ENCODE data around the gene NLRC4.
"Not testable (repeated sequence)": the region's sequence is repeated elsewhere in the genome, so short reads cannot be mapped to it uniquely, and the experiment has no call there.

NLRC4 gene, protein sequence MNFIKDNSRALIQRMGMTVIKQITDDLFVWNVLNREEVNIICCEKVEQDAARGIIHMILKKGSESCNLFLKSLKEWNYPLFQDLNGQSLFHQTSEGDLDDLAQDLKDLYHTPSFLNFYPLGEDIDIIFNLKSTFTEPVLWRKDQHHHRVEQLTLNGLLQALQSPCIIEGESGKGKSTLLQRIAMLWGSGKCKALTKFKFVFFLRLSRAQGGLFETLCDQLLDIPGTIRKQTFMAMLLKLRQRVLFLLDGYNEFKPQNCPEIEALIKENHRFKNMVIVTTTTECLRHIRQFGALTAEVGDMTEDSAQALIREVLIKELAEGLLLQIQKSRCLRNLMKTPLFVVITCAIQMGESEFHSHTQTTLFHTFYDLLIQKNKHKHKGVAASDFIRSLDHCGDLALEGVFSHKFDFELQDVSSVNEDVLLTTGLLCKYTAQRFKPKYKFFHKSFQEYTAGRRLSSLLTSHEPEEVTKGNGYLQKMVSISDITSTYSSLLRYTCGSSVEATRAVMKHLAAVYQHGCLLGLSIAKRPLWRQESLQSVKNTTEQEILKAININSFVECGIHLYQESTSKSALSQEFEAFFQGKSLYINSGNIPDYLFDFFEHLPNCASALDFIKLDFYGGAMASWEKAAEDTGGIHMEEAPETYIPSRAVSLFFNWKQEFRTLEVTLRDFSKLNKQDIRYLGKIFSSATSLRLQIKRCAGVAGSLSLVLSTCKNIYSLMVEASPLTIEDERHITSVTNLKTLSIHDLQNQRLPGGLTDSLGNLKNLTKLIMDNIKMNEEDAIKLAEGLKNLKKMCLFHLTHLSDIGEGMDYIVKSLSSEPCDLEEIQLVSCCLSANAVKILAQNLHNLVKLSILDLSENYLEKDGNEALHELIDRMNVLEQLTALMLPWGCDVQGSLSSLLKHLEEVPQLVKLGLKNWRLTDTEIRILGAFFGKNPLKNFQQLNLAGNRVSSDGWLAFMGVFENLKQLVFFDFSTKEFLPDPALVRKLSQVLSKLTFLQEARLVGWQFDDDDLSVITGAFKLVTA

DNA sequence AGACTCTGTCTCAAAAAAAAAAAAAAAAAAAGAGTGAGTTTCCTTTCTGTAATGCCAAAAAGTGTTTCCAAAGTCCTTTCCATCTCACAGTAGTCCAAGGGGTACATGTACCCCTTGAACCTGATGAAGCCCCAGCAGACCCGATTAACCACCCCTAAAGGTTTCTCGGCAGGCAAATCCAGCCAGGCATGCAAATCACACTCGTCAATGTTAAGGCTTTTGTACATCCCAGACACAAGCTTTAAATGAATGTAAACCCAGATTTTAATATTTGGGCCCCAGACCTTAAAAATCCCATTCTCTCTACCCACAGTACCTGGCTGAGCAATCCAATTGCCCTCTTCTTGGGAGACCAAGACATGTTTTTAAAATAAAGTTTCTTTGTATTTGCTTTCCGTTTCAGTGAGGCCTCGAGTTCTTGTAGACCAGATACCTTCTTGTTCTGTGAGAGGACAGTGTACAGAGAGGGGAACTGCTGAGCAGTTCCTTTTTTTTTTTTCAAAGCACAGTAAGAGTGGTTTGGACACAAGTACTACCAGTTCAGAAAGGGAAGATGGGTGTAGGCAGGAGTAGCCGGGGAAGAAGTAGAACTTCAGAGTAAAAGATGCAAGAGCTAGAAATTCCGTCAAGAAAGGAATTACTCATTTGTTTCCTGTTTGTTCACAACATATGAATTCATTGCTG, at the start of gene NLRC4:
NLRC4 (minus strand) TSS at position 465 of the 684 bp plus-strand sequence. CDS start 8,111 bp downstream, outside the sequence.
- no peak for DNase-seq

DNA sequence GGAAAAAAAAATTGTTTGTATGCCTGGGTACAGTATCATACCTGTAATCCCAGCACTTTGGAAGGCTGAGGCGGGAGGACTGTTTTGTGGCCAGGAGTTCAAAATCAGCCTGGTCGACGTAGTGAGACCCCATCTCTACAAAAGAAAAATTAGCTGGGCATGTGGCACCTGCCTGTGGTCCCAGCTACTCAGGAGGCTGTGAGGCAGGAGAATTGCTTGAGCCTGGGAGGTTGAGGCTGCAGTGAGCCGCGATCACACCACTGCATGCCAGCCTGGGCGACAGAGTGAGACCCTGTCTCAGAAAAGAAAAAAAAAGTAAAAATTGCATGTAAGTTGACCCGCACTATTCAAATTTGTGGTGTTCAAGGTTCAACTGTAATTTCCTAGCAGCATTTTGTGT, 45.9 kb upstream of the NLRC4 start:
- no peak for DNase-seq

DNA sequence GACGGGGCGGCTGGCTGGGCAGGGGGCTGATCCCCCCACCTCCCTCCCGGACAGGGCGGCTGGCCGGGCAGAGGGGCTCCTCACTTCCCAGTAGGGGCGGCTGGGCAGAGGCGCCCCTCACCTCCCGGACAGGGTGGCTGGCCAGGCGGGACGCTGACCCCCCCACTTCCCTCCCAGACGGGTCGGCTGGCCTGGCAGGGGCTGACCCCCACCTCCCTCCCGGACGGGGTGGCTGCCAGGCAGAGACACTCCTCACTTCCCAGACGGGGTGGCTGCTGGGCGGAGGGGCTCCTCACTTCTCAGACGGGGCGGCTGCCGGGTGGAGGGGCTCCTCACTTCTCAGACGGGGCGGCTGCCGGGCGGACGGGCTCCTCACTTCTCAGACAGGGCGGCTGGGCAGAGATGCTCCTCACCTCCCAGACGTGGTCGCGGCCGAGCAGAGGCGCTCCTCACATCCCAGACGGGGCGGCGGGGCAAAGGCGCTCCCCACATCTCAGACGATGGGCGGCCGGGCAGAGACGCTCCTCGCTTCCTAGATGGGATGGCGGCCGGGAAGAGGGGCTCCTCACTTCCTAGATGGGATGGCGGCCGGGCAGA, 29.4 kb upstream of the NLRC4 start:
- not testable (repeated sequence) for DNase-seq

DNA sequence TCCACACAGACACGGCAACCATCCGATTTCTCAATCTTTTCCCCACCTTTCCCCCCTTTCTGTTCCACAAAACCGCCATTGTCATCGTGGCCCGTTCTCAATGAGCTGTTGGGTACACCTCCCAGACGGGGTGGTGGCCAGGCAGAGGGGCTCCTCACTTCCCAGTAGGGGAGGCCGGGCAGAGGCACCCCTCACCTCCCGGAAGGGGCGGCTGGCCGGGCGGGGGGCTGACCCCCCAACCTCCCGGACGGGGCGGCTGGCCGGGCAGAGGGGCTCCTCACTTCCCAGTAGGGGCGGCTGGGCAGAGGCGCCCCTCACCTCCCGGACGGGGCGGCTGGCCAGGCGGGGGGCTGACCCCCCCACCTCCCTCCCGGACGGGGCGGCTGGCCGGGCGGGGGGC, 28.8 kb upstream of the NLRC4 start:
- not testable (repeated sequence) for DNase-seq

DNA sequence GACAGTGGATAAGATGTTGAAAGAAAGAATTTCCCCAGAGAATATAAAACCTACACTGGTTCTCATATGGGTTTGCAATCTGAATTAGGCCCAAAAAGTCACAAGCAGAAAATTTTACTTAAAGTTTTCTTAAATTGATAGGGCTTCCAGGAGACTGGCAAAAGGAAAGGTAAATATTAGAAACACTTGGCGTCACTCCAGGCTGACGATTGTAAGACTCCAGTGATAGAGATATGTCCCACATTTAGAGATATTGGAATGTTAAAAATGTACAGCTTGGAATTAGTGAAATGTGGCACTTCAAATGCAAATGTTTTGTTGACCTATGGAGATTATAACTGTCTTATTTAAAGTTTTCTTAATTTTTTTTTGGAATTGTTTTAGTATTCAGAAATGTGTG, 27.1 kb upstream of the NLRC4 start:
- DNase-seq = no peak

DNA sequence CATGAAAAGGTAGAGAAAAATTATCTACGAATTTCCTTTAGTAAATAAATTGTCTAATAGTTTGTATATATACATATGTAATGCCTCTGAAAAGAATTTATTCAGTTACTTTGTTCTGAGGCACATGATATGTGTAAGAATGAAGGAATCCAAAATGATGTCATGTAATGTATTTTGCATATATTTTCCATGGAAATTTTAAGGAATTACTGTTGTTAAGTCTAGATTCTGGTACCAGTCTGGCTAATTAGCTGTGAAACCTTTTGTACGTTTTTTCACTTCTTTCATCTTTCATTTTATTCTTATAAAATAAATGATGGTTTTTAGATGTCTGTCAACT, 25.3 kb upstream of the NLRC4 start:
- DNase-seq = no peak

DNA sequence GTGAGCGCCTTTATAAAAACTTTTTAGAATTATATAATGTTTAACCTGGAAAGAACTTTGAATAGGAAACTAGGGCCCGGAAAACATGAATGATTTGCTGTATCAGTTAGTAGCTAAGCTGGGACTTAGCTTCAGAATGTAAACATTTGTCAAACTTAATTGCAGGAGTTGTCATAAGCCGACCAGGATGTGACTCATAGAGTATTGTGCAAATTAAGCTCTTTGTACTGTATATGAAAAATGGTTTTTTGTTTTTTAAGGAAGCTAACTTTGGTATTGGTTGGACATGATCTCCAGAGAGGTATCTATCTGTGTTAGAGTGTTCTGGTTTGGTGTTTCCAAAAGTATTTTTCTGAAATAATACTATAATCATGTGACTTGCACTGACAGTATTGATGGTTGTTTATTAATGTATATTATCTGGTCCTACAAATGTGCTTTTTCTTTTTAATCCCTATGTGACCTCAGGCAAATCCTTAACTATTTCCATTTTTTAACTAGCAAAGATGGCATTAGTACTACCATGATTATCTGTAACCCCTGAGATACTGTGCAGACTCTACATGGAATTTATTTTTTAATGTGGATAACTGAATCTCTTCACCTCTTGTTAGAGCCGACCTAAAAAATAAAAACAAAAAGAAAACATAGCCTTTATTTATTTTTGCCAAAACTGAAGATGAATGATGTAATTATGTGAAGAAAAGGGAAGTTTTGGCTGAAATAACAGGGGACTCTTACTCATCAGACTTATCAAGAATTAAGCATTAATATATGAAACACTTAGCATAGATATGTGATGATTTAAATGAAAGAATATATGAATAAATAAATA, 24.7 kb upstream of the NLRC4 start:
- no peak for DNase-seq

DNA sequence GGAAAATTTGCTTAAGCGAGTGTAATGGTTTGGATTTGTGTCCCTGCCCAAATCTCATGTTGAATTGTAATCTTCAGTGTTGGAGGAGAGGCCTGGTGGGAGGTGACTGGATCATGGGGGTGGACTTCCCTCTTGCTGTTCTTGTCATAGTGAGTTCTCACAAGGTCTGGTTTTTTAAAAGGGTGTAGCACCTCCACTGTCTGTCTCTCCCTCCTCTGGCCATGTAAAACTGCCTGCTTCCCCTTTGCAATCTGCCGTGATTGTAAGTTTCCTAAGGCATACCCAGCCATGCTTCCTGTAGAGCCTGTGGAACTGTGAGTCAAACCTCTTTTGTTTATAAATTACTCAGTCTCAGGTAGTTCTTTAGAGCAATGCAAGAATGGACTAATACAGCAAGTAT, 19.6 kb upstream of the NLRC4 start:
- no peak for DNase-seq

DNA sequence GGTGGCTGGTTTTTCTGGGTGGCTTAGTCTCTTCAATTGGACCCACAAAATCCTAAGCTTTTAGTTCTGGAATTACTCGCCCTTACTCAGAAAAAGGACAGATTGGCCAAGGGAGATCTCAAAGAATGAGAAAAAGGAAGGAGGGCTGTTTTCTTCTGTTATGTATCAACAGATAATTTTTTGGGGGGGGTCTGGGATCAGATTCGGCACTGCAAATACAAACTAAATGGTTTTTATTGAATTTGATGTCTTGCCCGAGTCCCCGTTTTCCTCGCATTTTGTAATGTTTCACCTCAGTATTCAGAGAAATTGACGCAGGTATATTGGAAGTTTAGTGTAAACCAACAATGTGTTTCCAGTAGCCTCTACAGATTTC, 13.8 kb upstream of the NLRC4 start:
- no peak for DNase-seq

DNA sequence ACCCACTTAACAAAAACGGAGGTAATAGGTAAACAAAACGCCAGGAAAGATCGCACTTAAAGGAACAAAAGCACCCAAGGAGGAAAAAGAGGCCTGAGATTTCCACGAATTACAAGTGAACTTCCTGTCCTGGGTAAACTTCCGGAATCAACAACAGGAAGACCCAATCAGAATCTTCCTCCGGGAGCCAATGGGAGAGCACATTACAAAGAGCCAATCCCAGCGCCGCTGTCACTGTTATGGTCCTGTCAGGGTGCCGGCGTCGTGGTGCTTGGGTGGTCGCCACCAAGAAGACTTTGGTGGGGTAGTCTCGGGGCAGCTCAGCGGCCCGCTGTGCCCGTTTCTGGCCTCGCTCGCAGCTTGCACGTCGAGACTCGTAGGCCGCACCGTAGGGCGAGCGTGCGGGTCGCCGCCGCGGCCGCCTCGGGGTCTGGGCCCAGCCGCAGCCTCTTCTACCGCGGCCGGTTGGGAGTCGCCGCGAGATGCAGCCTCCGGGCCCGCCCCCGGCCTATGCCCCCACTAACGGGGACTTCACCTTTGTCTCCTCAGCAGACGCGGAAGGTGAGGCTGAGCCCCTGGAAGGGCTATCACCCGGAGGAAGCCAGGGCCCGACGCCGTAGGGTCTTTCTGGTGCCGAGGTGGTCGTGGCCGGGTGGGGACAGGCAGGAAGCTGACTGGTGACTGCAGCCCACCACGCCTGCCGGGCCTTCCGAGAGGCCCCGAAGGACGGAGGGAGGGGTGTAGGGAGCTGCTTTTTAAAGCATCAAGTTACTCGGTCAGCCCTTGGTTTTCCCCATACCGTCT, 13.2 kb upstream of the NLRC4 start, which contains the start of gene YIPF4:
YIPF4 (plus strand) TSS at position 231 of the 804 bp plus-strand sequence; CDS start at position 483, 252 bp downstream.
- DNase-seq = peak; percentile 67

DNA sequence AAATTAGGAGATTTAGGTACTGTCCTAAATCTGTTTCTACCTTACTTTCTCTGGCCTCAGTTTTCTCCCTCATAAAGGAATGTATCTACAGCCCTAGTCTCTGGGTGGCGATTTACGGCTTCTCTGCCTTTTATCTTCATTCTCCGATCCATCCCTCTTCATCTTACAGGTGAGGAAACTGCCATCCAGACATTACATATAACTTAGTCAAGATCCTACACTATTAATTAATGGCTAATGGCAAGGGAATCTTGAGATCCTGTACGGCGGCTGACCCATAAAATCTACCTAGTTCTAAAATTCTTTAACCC, 12.6 kb upstream of the NLRC4 start:
- no peak for DNase-seq

DNA sequence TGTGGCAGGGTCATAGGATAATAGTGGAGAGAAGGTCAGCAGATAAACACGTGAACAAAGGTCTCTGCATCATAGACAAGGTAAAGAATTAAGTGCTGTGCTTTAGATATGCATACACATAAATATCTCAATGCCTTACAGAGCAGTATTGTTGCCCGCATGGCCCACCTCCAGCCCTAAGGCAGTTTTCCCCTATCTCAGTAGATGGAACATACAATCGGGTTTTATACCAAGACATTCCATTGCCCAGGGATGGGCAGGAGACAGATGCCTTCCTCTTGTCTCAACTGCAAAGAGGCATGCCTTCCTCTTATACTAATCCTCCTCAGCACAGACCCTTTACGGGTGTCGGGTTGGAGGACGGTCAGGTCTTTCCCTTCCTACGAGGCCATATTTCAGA, 11.1 kb upstream of the NLRC4 start:
- DNase-seq = not testable (repeated sequence)

DNA sequence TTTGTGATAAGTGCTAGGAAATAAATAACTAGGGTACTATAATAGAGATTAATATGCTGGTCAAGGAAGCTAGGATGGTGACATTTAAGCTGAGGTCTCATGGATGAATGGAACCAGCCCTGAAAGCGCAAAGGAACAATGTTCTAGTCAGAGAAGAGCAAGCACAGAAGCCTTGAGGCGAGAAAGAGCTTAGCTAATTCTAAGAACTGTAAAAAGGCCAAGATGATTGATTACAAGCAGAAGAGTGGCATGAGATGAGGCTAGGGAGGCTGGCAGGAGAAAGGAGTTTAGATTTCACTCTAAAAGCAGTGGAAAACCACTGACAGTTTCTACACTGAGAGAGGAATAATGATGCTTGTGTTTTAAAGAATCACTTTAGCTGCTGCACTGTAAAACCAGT, 9.6 kb upstream of the NLRC4 start:
- DNase-seq = no peak

DNA sequence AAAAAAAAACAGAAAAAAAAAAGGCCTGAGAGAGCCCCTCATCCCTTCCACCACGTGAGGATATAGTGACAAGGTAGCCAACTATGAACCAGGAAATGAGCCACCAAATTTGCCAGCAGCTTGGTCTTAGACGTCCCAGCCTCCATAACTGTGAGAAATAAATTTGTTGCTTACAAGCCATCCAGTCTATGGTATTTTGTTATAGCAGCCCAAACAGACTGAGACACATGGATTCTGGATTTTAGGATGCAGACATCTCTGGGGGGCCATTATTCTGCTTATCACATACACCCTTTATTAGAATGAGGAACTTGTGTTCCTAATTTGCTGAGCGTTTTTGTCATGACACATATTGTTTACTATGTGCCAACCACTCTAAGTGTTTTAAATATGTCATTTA, 7.6 kb upstream of the NLRC4 start:
- no peak for DNase-seq

DNA sequence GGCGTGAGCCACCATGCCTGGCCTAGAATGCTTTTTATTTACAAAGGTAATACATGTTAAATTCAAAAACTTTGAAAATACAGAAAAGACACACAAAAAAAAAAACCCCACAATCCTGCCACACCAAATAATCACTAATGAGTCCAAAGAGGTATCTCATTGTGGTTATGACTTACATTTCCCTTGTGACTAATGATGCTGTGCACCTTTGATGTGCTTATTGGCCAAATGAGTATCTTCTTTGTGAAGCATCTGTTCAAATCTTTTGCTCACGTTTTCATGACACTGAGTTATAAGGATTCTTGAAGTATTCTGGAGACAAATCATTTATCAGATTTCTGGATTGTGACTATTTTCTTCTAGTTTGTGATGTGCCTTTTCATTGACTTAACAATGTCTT, 6.4 kb upstream of the NLRC4 start:
- no peak for DNase-seq

DNA sequence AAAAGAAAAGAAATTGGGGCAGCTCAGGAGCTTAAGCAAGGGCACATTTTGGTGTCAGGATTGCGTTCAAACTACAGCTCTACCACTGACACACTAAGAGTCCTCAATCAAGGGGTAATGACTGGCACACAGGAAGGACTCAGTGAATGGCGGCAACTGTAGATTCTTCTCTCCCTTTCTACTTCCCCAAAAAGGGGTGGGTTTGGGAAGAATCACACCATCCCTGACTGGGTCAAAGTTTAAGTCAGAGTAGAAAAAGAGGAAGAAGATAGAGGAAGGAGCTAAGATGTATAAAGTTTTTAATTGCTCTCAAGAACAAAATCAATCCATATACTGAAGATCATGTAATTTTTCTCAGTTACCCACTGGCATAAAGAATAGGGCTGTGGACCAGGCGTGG, 2.6 kb downstream of the NLRC4 start:
- DNase-seq = no peak

DNA sequence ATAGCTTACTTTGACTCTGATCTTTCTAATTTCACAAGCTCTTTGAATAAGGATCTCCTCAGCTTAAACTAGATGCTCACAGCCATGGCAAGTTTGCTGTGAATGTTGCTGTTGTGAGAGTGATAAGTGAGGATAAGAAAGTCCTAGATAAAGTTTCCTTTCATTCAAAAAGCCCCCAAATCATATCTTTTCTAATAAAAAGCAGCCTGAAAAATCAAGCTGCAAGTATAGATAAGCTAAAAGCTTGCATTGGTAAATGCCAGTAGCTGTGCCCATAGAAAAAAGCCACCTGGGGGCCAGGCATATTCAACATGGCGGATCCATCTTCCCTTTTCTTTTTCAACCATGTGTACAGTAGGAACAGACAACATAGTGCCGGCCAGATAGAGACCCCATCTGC, 4.3 kb downstream of the NLRC4 start:
- DNase-seq = no peak

DNA sequence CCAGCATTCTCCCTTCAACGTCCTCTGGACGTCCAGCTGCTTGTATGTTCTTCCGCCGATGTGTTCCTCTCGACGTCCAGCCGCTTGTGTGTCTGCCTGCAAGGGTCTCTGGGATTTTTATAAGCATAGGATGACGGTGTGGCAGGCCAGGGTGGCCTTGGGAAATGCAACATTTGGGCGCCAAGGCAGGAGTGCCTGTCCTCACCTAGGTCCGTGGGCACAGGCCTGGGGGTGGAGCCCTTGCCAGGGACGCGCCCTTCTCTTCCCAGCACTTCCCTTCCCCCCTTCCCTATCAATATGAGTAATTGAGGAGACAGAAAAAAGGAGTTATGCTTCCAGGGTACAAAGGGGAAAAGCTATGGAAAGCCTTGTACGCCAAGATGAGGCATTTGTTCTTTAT, 6.4 kb downstream of the NLRC4 start:
- no peak for DNase-seq

DNA sequence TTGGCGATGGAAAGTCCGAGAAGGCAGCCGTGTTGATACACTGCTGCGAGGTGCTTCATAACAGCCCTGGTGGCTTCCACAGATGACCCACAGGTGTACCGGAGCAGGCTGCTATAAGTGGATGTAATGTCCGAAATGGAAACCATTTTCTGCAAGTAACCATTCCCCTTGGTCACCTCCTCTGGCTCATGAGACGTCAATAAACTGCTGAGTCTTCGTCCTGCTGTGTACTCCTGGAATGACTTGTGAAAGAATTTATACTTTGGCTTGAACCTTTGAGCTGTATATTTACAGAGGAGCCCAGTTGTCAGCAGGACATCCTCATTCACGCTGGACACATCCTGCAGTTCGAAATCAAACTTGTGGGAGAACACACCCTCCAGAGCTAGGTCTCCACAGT, 14.4 kb downstream of the NLRC4 start:
- DNase-seq = no peak

DNA sequence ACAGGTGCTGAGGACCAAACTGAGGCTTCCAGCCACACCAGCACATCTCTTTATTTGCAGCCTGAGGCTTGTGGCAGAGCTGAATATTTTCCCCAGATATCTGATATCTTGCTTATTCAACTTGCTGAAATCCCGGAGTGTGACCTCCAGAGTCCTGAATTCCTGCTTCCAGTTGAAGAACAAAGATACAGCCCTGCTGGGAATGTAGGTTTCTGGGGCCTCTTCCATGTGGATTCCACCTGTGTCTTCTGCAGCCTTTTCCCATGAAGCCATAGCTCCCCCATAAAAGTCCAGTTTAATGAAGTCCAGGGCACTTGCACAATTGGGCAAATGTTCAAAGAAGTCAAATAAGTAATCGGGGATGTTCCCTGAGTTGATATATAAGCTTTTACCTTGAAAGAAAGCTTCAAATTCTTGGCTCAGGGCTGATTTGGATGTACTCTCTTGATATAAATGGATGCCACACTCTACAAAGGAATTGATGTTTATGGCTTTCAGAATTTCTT, 14.9 kb downstream of the NLRC4 start:
- no peak for DNase-seq

DNA sequence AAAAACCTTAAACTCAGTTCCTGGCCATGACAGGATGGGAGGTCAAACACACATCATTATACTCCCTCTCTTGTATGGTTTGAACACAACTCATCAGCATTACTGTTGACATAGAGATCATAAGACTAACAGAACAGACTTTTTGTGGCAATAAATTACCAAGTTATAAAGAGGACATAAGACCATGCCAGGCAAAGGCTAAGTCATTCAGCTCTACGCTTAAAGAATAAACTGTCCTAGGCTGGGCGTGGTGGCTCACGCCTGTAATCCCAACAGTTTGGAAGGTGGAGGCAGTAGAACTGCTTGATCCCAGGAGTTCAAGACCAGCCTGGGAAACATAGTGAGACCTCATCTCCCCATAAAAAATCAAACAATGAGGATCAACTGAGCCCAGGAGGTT, 16.4 kb downstream of the NLRC4 start:
- no peak for DNase-seq
